WI38 (cell line): ENCODE results near the gene SERTAD3.

Experiments
- H3K4me3 ChIP-seq: 2 replicates; pipeline ENCODE4 v1.5.1; 2011; ENCODE audit warnings: low read depth, mild to moderate bottlenecking, control low read depth, low read length
- CTCF ChIP-seq: IDR thresholded peaks from 2 replicates; pipeline ENCODE4 v1.5.1; 2012; ENCODE audit warnings: low read depth, mild to moderate bottlenecking, control low read depth, low read length

The SERTAD3 gene

GRCh38 chr19:40421993-40422747, 22.0 kb downstream of the SERTAD3 start:
- TF ChIP-seq CTCF = no peak
- H3K4me3 ChIP-seq = peak overlapping the region; percentile 57; the same call in 1 of the 2 replicates

GRCh38 chr19:40420766-40421765, 23.1 kb downstream of the SERTAD3 start:
- TF ChIP-seq CTCF = peak; percentile 93
- H3K4me3 ChIP-seq = peak overlapping the region; percentile 57

GRCh38 chr19:40420451-40420765, 23.7 kb downstream of the SERTAD3 start:
- H3K4me3 ChIP-seq = peak overlapping the region; percentile 57
- TF ChIP-seq CTCF = no peak

- no peak for TF ChIP-seq CTCF
- H3K4me3 ChIP-seq = no peak overlapping the region
Observed at GRCh38 chr19:40419780-40420179, 24.4 kb downstream of the SERTAD3 start.

- H3K4me3 ChIP-seq = no peak overlapping the region
- TF ChIP-seq CTCF = no peak
Observed at GRCh38 chr19:40419066-40419612, 25.0 kb downstream of the SERTAD3 start.

- TF ChIP-seq CTCF = no peak
- no peak overlapping the region for H3K4me3 ChIP-seq
Observed at GRCh38 chr19:40418040-40418439, 26.1 kb downstream of the SERTAD3 start.
